Gastroesophageal sphincter (tissue), 3 donors: ENCODE data around the gene KCNH2.

ENCODE experiments used
- CTCF ChIP-seq, 4 experiments: fragments of 200-600 bp in 2 of 4; fragments of 450-650 bp in 2 of 4; sonication (generic) in 1 of 4; IDR thresholded peaks; one replicate each; pipeline ENCODE4 v1.5.1; 2017 to 2019; ENCODE audit warnings: antibody characterized with exemption in 4 of 4, mild to moderate bottlenecking in 2 of 4, moderate library complexity in 2 of 4
- POLR2AphosphoS5 ChIP-seq: sonication (generic); formaldehyde crosslinking; IDR thresholded peaks from one replicate; pipeline ENCODE4 v1.6.1; 2017; ENCODE audit warnings: antibody characterized with exemption

- TF ChIP-seq POLR2AphosphoS5 (no peak), CTCF (IDR thresholded peaks at IDR 0.05) (no peak)
Measured at GRCh38 chr7:150952331-150953050, 25.6 kb downstream of the KCNH2 start.
